Putamen (tissue), 1 donor: ENCODE measurements around the gene CLEC17A.
"Not testable (repeated sequence)": the region's sequence is repeated elsewhere in the genome, so short reads cannot be mapped to it uniquely, and the experiment has no call there.

ENCODE experiments used
- DNase-seq: peaks from one replicate; pipeline ENCODE4 v3.0.0-alpha.2; 2016; ENCODE audit warnings: low spot score

Gene CLEC17A

GRCh38 chr19:14559916-14560775 lies 22.7 kb upstream of the CLEC17A start:
- DNase-seq = no peak

GRCh38 chr19:14560776-14561108 lies 22.1 kb upstream of the CLEC17A start:
- DNase-seq = no peak

DNA sequence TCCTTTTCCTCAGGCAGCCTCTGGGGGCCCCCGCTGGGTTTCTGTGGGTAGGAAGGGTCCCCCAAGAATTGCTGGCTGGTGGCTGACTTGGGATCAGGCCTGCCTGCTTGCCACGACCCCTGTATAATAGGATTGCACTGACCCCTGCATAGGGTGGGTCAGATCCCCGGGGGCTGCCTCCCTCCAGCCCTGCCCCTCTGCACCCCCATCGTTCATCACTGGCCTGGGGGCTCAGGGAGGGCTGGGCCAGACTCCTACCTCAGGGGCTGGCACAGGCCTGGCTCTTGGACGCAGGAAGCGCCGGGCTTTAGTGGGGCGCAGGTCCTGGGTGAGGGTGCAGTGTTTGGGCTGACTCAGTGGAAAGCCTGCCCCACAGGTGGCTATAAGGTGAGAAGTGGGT lies 21.6 kb upstream of the CLEC17A start:
- no peak for DNase-seq

DNA sequence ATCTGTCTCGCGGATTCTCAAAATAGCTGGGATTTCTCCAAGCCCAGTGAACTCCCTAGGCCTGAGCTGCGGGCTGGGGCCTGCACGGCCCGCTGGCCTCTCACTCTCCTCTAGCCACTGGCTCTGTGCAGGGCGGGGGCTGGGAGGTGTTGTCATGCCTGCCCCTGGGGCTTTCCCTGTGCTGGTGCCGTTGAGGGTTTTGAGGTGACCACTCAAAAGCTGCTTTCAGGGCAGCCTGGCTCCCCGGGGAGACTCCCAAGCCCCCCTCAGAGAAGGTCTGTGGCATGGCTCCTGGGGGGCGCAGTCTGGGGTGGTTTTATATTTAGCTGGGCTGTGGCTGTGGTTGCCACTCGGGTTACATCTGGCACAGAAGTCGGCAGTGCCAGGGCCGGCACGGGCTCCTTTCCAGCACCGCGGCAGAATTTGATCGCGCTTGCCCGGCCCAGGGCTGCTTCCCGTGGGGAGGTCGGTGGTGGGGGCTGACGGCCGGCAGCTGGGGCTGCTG lies 21.0 kb upstream of the CLEC17A start:
- no peak for DNase-seq

GRCh38 chr19:14562660-14563589 lies 20.0 kb upstream of the CLEC17A start:
- DNase-seq = no peak

DNA sequence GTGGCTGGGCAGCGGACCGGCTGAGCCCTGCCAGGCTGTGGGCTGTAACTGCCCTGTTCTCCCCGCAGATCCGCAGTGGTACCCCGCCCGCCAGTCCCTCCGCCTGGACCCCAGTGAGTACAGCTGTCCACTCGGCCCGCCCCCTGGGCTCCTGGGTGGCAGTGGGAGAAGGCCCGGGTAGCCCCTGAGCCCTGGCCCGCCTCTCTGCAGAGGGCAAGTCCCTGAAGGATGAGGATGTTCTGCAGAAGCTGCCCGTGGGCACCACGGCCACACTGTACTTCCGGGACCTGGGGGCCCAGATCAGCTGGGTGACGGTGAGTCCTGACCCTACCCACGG lies 19.3 kb upstream of the CLEC17A start:
- no peak for DNase-seq

DNA sequence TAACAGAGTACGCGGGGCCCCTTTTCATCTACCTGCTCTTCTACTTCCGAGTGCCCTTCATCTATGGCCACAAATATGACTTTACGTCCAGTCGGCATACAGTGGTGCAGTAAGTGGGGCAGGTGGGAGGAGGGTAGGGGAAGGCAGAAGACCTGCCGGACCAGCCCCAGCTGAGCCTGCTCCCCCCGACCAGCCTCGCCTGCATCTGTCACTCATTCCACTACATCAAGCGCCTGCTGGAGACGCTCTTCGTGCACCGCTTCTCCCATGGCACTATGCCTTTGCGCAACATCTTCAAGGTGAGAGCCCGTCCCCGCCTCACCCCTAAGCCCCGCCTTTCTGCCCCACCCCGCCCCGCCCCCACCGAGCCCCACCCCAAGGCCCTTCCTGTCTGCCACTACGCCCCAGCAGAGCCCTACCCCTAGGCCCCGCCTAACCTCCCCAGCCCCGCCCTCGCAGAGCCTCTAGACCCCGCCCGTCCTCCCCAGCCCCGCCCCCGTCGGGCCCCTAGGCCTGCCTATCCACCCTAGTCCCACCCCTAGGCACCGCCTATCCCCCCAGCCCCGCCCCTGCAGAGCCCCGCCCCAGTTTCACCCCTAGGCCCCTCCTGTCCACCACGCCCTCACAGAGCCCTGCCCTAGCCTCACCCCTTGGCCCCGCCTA lies 18.8 kb upstream of the CLEC17A start:
- no peak for DNase-seq

DNA sequence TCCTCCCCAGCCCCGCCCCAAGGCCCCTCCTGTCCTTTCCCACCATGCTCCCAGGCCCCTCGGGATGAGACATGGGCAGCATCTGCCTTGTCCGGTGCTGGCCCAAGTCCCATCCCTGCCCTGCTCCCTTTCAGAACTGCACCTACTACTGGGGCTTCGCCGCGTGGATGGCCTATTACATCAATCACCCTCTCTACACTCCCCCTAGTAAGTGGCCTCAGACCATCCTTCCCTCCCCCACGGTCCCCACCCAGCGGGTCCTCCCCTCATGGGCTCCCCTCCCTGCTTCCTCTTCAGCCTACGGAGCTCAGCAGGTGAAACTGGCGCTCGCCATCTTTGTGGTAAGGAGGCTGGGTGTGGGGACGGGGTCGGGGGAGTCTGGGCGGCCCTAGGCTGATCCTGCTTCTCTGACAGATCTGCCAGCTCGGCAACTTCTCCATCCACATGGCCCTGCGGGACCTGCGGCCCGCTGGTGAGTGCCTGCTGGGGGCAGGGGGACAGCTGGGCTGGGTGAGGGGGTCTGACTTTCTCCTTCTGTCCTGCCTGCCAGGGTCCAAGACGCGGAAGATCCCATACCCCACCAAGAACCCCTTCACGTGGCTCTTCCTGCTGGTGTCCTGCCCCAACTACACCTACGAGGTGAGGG lies 18.1 kb upstream of the CLEC17A start:
- DNase-seq = not testable (repeated sequence)

- no peak for DNase-seq
These were observed 17.6 kb upstream of the CLEC17A start for GRCh38 chr19:14565298-14565679.

DNA sequence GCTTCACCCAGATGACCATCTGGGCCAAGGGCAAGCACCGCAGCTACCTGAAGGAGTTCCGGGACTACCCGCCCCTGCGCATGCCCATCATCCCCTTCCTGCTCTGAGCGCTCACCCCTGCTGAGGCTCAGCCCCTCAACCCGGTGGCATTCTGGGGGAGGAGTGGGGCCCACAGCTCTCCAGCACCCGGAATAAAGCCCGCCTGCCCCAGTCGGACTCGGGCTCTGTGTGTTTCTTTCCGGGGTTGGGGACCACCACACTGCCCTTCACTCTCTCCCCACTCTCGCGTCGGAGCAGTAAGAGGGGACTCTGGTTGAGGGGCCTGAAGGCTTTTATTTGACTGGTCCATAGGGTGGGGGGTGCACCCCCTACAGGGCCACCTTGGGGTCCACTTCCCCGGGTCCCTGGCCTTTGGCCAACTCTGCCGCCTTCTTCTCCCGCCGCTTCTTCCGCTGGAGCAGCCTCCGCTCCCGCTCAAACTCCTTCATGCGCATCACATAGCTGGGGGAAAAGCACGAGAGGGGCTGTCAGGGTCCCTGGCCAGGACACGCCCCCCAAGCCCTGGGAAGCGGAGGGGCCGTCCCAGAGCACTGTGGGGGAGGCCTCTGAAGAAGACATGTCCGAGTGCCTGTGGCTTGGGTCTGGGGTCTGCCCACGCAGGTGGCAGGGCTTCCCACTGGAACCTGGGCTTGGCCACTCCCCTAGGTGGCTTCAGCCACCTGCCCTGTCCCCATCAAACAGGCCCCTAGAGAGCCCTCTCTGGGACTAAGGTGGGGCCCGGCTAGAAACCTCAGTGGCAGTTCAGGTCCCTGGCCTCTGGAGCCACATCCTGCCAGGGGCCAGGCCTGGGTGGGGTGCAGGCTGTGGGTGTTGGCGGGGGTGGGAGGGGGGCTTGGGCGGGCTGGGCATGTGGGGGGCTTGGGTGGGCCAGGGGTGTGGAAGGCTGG lies 16.8 kb upstream of the CLEC17A start:
- no peak for DNase-seq

DNA sequence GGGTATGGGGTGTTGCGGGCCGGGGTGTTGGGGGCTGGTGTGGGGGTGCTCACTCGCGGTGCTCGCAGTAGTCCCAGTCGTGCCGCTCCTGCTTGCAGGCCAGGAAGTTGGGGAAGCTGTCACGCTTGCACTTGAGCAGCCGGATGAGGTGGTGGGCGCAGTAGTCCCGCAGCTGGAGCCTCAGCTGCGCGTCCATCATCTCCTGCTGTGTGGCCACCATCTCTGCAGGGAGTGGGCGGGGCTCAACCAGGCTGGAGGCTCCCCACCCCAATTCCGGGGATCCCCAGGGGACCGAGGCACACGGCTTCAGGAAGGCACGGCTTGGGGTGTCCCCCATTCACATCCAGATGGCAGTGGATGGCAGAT lies 16.2 kb upstream of the CLEC17A start:
- no peak for DNase-seq

- no peak for DNase-seq
These were observed 15.8 kb upstream of the CLEC17A start for GRCh38 chr19:14567079-14567478.

GRCh38 chr19:14570864-14571527 lies 11.9 kb upstream of the CLEC17A start:
- DNase-seq = no peak

- peak; percentile 95 for DNase-seq
These were observed 11.0 kb upstream of the CLEC17A start, which contains the start of gene NDUFB7 for GRCh38 chr19:14571695-14572490. TSS of gene NDUFB7 (minus strand) at chr19:14572066. CDS start at chr19:14572000, 66 bp downstream.

GRCh38 chr19:14575428-14575980 lies 7.4 kb upstream of the CLEC17A start:
- DNase-seq = no peak

- no peak for DNase-seq
These were observed 6.5 kb upstream of the CLEC17A start for GRCh38 chr19:14576363-14576762.

GRCh38 chr19:14577264-14577663 lies 5.6 kb upstream of the CLEC17A start:
- DNase-seq = no peak

DNA sequence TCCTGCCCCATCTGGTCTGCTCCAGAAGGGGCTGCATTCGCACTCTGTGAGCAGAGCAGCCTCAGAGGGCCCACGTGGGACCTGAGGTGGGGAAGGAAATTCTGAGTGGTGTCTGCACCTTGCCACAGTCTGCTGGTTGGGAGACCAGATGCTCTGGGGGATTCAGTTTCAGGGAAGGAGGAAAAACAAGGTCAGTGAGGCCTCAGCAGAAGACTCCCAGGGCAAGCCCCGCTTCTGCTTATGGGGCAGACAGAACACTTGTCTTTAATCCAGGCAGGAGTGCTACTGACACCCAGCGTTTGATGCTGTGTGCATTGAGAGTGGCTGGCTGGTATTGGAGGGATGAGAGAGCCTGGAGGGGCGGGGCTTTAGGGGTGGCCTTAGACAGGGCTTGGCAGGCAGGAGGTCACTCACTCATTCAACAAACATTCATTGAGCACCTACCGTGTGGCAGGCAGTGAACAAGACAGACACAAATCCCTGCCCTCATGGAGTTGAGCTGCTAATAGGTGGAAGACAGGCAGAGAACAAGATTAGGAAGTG lies 4.9 kb upstream of the CLEC17A start:
- DNase-seq = no peak
